HCT116 (cell line): ENCODE results near the gene ITPK1. TPM values are rescaled to one million over a fixed set of nuclear protein-coding genes. Genes with fewer than 3 reads are reported as not detected.

Experiments used
- ATAC-seq: fragments of 200-7000 bp; cut with Tn5 transposase; 2 replicates; pipeline ENCODE4 v1.9.1; 2020; ENCODE audit warnings: mild to moderate bottlenecking, moderate library complexity
- BruUV-seq: library from RNA; stranded (reverse); fragments of 400-500 nt; replicated peaks from 2 replicates; lab custom pipeline; 2021; lab: Mats Ljungman, UMichigan
- CTCF ChIA-PET: fragments of 300-600 bp; sonication (Branson Sonifier 250); formaldehyde crosslinking; loops from one replicate; lab custom pipeline; 2021; ENCODE audit warnings: antibody characterized with exemption; lab: Charles Lee
- POLR2A ChIA-PET: fragments of 300-600, 350-600 bp; sonication (Branson Sonifier 250); formaldehyde crosslinking; loops from one replicate; lab custom pipeline; 2021; ENCODE audit warnings: antibody characterized with exemption; lab: Charles Lee
- RAD21 ChIA-PET, 2 experiments: fragments of 300-600 bp; sonication (Branson Sonifier 250); formaldehyde crosslinking; loops; one replicate each; lab custom pipeline; 2023; ENCODE audit warnings: low total read pairs in 2 of 2; ENCODE audit not compliant: uncharacterized antibody in 2 of 2, unreplicated experiment in 2 of 2, low non-redundant PET in 1 of 2; lab: Charles Lee
- DNase-seq: peaks from one replicate; pipeline ENCODE4 v3.0.0-alpha.2; 2010; ENCODE audit warnings: low read depth, low spot score
- H2AFZ ChIP-seq: fragments of 200-600 bp; shearing (Covaris generic), sonication (generic); 2 replicates; pipeline ENCODE4 v1.6.1; 2017; ENCODE audit warnings: low read depth, mixed run types, mixed read lengths, antibody characterized with exemption, low read length; ENCODE audit not compliant: poor library complexity, severe bottlenecking
- H3K27ac ChIP-seq: 2 replicates; pipeline ENCODE4 v1.5.1; 2012; ENCODE audit warnings: low read depth, low read length
- H3K27me3 ChIP-seq: fragments of 200-600 bp; sonication (generic); 2 replicates; pipeline ENCODE4 v1.6.1; 2016; ENCODE audit warnings: mixed run types, low read length, mixed read lengths; ENCODE audit not compliant: insufficient read depth
- H3K36me3 ChIP-seq, 2 experiments: fragments of 200-500 bp in 1 of 2; fragments of 200-600 bp in 1 of 2; sonication (Bioruptor generic) in 1 of 2; sonication (generic) in 1 of 2; 2 replicates each; pipeline versions ENCODE4 v1.5.1 to v1.6.1; 2014 to 2016; ENCODE audit warnings: low read length in 2 of 2, inconsistent platforms in 1 of 2, mixed read lengths in 1 of 2, mixed run types in 1 of 2; ENCODE audit not compliant: insufficient read depth in 2 of 2, control insufficient read depth in 1 of 2
- H3K4me1 ChIP-seq, 2 experiments: fragments of 200-600 bp in 1 of 2; sonication (generic) in 1 of 2; 2 replicates each; pipeline versions ENCODE4 v1.5.1 to v1.6.1; 2012 to 2017; ENCODE audit warnings: low read length in 2 of 2, inconsistent platforms in 1 of 2, mild to moderate bottlenecking in 1 of 2, mixed read lengths in 1 of 2, mixed run types in 1 of 2, moderate library complexity in 1 of 2; ENCODE audit not compliant: insufficient read depth in 2 of 2, control insufficient read depth in 1 of 2
- H3K4me2 ChIP-seq: fragments of 200-600 bp; sonication (generic); 2 replicates; pipeline ENCODE4 v1.6.1; 2017; ENCODE audit warnings: mixed run types, low read length, mixed read lengths
- H3K4me3 ChIP-seq, 2 experiments: fragments of 200-600 bp in 1 of 2; sonication (generic) in 1 of 2; replicated peaks in 1 of 2; 2 replicates each; pipeline ENCODE4 v1.5.1; 2011 to 2016; ENCODE audit warnings: low read length in 2 of 2, control low read depth in 1 of 2, low read depth in 1 of 2, mild to moderate bottlenecking in 1 of 2, mixed read lengths in 1 of 2, mixed run types in 1 of 2
- H3K79me2 ChIP-seq: fragments of 200-600 bp; sonication (generic); 2 replicates; pipeline ENCODE4 v1.6.1; 2017; ENCODE audit warnings: mild to moderate bottlenecking, mixed run types, low read length, moderate library complexity, mixed read lengths; ENCODE audit not compliant: insufficient read depth
- H3K9ac ChIP-seq: fragments of 200-600 bp; sonication (generic); 2 replicates; pipeline ENCODE4 v1.6.1; 2016; ENCODE audit warnings: low read length, mixed read lengths
- H3K9me2 ChIP-seq: fragments of 200-600 bp; sonication (generic), shearing (Covaris generic); 2 replicates; pipeline ENCODE4 v1.6.1; 2017; ENCODE audit warnings: mixed run types, mild to moderate bottlenecking, moderate library complexity; ENCODE audit not compliant: insufficient read depth
- H3K9me3 ChIP-seq, 2 experiments: fragments of 200-500 bp in 1 of 2; fragments of 200-600 bp in 1 of 2; sonication (Bioruptor generic) in 1 of 2; sonication (generic) in 1 of 2; 2 replicates each; pipeline ENCODE4 v1.6.1; 2014 to 2017; ENCODE audit warnings: low read length in 2 of 2, mixed read lengths in 2 of 2, inconsistent platforms in 1 of 2, low read depth in 1 of 2, mild to moderate bottlenecking in 1 of 2, mixed run types in 1 of 2, moderate library complexity in 1 of 2; ENCODE audit not compliant: control insufficient read depth in 1 of 2, insufficient read depth in 1 of 2
- H4K20me1 ChIP-seq: fragments of 200-600 bp; sonication (generic), shearing (Covaris generic); 2 replicates; pipeline ENCODE4 v1.6.1; 2017; ENCODE audit warnings: mixed run types, mild to moderate bottlenecking, moderate library complexity; ENCODE audit not compliant: insufficient read depth
- CEBPB ChIP-seq: IDR thresholded peaks from 2 replicates; pipeline ENCODE4 v1.6.1; 2012; ENCODE audit warnings: low read depth
- EZH2phosphoT487 ChIP-seq: fragments of 200-600 bp; IDR thresholded peaks from 2 replicates; pipeline ENCODE4 v1.6.1; 2018; ENCODE audit warnings: antibody characterized with exemption, borderline replicate concordance
- FOSL1 ChIP-seq: IDR thresholded peaks from 2 replicates; pipeline ENCODE4 v1.6.1; 2012; ENCODE audit warnings: low read depth
- JUND ChIP-seq: IDR thresholded peaks from 2 replicates; pipeline ENCODE4 v1.6.1; 2012
- POLR2A ChIP-seq: IDR thresholded peaks from 2 replicates; pipeline ENCODE4 v1.7.0; 2011; ENCODE audit warnings: borderline replicate concordance; ENCODE audit not compliant: insufficient read depth, insufficient read length; ENCODE audit errors: extremely low read depth
- POLR2AphosphoS5 ChIP-seq: IDR thresholded peaks from 2 replicates; pipeline ENCODE4 v1.6.1; 2011; ENCODE audit warnings: mild to moderate bottlenecking, low read depth, low read length, moderate library complexity
- REST ChIP-seq: IDR thresholded peaks from 2 replicates; pipeline ENCODE4 v1.6.1; 2012; ENCODE audit warnings: low read depth
- SP1 ChIP-seq: IDR thresholded peaks from 2 replicates; pipeline ENCODE4 v1.6.1; 2012; ENCODE audit warnings: low read depth
- TCF7L2 ChIP-seq: IDR thresholded peaks from 2 replicates; pipeline ENCODE4 v1.7.0; 2011; ENCODE audit warnings: borderline replicate concordance, inconsistent platforms; ENCODE audit not compliant: insufficient read depth, insufficient read length; ENCODE audit errors: extremely low read depth
- YY1 ChIP-seq: IDR thresholded peaks from 2 replicates; pipeline ENCODE4 v1.6.1; 2011; ENCODE audit warnings: low read length, low read depth, moderate library complexity, mild to moderate bottlenecking; ENCODE audit not compliant: insufficient replicate concordance; ENCODE audit errors: extremely low read depth
- ZBTB33 ChIP-seq: IDR thresholded peaks from 2 replicates; pipeline ENCODE4 v1.6.1; 2011; ENCODE audit warnings: mild to moderate bottlenecking, low read length, moderate library complexity; ENCODE audit not compliant: insufficient replicate concordance; ENCODE audit errors: extremely low read depth
- ZFX ChIP-seq: fragments of 450-650 bp; IDR thresholded peaks from 2 replicates; pipeline ENCODE4 v1.6.1; 2017
- intact Hi-C: fragments of 100-400 bp; cut with micrococcal nuclease; formaldehyde crosslinking; loops from 2 replicates; pipeline ENCODE4 v1.10.0; 2022
- total RNA-seq: library from RNA; stranded (reverse); gene quantifications from one replicate; pipeline ENCODE4 v1.2.1, GENCODE V29; 2021; ENCODE audit not compliant: unreplicated experiment

The ITPK1 gene
- total RNA-seq, 1 experiment from 2014 or later = 70.2 TPM

- H3K4me2 ChIP-seq = no peak overlapping the region
- H3K27me3 ChIP-seq = no peaks in the 10 kb centered on the region
- TF ChIP-seq EZH2phosphoT487 (no peak), FOSL1 (no peak), YY1 (no peak), SP1 (no peak), REST (no peak), POLR2AphosphoS5 (no peak), CEBPB (no peak), TCF7L2 (no peak), ZFX (no peak), JUND (no peak), POLR2A (no peak), ZBTB33 (no peak)
- TF ChIP-seq, all 23 proteins: peak for 0
- H3K4me3 ChIP-seq = no peak overlapping the region
- POLR2A ChIA-PET = no interaction called here
- peaks cover 72 to 96% of the 10 kb centered on the region in 2 experiments for H3K4me1 ChIP-seq
- no peak for DNase-seq
- no peaks in the 10 kb centered on the region for H3K36me3 ChIP-seq
- RAD21 ChIA-PET = no interaction called here
- no TSS peak for BruUV-seq
- intact Hi-C loops = no loop called here
- no peaks in the 10 kb centered on the region for H3K9me2 ChIP-seq
- no peak overlapping the region for H3K27ac ChIP-seq
- H4K20me1 ChIP-seq = no peaks in the 10 kb centered on the region
- no peak overlapping the region; the same call in 1 of the 2 replicates for H3K9ac ChIP-seq
- H2AFZ ChIP-seq = no peak overlapping the region
- CTCF ChIA-PET = no interaction called here
- no peaks in the 10 kb centered on the region for H3K9me3 ChIP-seq
- peaks cover 33% of the 10 kb centered on the region; the same call in 1 of the 2 replicates for H3K79me2 ChIP-seq
- no peak for ATAC-seq
Observed at GRCh38 chr14:93041830-93042229, 73.9 kb downstream of the ITPK1 start.
